GM12878 (cell line): ENCODE measurements around the gene MYO1E.

Source experiments
- EP300 ChIP-seq, 2 experiments: fragments of 150-350 bp in 1 of 2; IDR thresholded peaks; 2 replicates each; pipeline ENCODE4 v1.6.1; 2011 to 2012; ENCODE audit warnings: low read depth in 2 of 2, low read length in 2 of 2, borderline replicate concordance in 1 of 2, improper control_type of control experiment in 1 of 2, inconsistent platforms in 1 of 2; ENCODE audit not compliant: control insufficient read depth in 1 of 2
- ESRRA ChIP-seq: IDR thresholded peaks from 2 replicates; pipeline ENCODE4 v1.6.1; 2012; ENCODE audit warnings: mild to moderate bottlenecking, low read length, improper control_type of control experiment
- EZH2 ChIP-seq: IDR thresholded peaks from 2 replicates; pipeline ENCODE4 v1.6.1; 2012; ENCODE audit warnings: low read depth, mild to moderate bottlenecking, control low read depth, inconsistent platforms, low read length, borderline replicate concordance; ENCODE audit not compliant: control insufficient read depth
- POLR2AphosphoS5 ChIP-seq: IDR thresholded peaks from 2 replicates; pipeline ENCODE4 v1.6.1; 2011; ENCODE audit warnings: mild to moderate bottlenecking, low read length, inconsistent platforms
- SREBF1 ChIP-seq: IDR thresholded peaks from 2 replicates; pipeline ENCODE4 v1.6.1; 2012; ENCODE audit warnings: mild to moderate bottlenecking, low read length

- TF ChIP-seq EP300 (IDR thresholded peaks at IDR 0.05; ENCODE audit: borderline replicate concordance in 1 of 2, control insufficient read depth in 1 of 2, low read depth in 2 of 2, low read length in 2 of 2) (no peak), EZH2 (no peak), ESRRA (no peak), POLR2AphosphoS5 (no peak), SREBF1 (no peak)
These were observed 11.8 kb downstream of the MYO1E start for GRCh38 chr15:59360896-59361295.
